Embryonic facial prominence (tissue), 1 donor: Measurements from ENCODE around the gene IL17A.

ENCODE experiments used
- DNase-seq: peaks from one replicate; pipeline ENCODE4 v3.0.0-alpha.2; 2016; ENCODE audit errors: extremely low spot score

The IL17A gene

DNA sequence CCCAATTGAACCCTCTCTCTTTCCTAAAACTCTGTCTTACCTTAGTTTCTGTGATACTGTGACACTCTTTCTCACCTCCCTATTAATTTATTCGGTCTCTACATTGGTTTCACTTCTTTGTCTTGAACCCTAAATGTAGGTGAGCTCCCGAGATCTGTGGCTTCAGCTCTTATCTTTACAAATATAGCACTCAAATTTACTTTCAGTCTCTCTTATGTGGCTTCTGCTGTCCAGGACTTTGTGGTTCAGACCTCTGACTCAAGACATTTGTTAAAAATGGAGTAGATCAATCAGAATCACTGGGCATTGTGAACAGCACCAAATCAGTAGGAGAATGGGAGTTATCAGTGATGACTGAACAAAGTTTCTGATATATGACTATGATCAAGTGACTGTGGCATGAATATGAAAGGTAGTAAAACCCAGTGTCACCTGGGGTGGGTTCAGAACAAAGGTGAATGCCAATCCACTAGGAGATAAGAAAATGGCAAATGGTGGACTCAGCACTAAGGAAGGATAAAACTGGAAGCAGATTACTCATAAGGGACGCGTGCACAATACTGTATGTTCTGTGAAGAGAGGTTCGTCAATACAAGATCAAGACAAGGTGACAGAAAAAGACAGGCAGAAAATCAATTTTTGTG lies 30.9 kb downstream of the IL17A start:
- no peak for DNase-seq

DNA sequence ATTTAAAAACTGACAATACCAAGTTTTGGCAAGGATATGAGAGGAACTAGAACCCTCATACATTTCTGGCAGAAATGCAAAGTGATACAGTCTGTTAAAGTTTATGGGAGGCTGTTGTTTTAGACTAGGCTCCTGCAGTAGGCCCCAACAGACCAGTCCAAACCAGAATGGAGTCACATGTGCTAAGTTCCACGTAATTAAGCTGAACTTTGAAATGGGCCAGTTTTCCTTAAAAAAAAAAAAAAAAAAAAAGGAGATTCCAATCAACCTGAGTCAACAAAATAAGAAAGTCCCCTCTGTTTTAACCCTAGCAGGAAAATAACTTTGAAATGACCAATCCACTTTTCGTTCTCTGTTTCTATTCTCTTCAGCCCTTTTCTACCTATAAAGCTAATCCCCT lies 31.6 kb downstream of the IL17A start:
- no peak for DNase-seq

DNA sequence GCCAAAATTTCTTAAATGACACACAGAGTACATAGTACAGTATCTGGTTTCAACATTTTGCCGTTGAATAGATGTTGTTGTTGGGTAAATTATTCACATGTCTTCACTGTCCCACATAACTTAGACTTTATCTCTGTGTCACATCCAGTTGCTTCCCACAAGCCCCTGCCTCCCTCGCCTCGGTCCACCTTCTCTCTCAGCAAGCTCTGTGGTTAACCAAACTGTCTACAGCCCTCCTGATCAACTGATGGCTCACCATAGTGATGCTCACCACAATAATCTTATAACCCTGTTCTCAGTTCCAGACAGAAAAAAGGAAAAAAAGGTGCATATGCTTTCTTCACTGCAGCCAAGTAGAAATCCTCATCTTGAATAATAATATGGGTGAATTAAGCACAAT lies 35.1 kb downstream of the IL17A start:
- no peak for DNase-seq

DNA sequence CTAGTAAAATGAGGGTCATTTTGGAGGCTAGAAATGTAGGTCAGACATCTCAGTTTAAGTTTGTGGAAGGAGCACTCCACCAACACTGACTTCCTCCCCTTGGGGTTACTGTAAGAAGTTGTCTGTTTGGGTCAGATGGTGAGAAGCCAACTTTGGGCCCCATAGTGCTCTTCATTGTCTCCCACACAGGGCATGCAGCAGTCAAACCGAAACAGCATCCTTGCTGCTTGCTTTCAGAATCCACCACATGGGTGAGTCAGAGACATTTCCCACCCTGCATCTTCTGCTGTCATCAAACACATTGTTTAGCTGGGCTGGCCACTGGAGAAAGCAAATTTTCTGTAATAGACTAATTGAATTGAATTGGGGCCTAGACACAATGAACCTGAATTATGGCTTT lies 41.3 kb downstream of the IL17A start:
- DNase-seq: no peak

DNA sequence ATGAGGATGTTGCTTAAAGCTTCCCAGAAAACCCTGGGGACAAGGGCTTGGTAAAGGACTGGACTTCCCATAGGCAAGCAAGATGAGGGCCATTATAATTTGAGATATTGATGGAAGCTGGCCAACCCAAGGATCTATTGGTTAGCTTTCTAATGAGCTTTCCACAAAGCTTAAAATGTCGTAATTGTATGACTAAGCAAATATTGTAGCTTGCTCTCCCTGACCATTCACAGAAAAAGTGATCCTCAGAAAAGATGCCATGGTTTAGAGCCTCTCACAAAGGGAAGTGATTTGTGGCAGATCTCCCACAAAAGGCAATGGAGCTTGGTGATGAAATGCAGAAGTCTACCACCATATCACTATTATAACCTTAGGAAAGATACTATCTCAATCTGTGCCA lies 44.5 kb downstream of the IL17A start:
- DNase-seq: no peak

DNA sequence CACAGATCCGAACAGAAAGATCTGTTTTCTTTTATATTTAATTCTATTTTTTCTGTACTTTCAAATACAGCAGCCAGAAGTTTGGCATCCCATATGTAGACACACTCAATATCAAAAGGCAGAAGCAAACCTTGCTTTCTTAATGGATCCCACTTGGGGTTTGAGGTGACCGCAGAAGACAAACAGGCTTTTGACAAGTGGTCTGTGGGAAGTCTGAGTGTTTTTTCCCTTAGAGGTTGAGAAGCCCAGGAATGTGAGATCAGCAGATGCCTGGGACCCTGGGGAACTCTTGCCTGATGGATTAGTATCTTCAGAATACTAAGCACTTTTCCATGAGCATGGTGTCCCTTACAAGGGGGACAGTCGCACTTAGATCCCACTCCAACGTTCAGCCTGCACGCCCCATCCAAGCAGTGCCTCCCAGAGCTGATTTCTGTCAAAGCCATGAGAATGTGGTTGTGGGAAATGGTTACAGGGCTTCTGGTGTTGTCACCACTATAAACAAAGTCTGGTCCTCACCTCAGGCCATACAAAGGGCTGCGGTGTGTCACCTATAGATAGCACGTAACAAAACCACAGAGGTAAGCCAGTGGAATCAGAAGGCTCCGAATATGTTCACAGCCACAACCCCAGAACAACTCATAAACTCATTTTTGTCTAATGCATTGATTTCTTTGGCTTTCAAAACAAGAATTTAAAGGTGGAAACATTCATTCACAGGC lies 45.4 kb downstream of the IL17A start:
- no peak for DNase-seq

DNA sequence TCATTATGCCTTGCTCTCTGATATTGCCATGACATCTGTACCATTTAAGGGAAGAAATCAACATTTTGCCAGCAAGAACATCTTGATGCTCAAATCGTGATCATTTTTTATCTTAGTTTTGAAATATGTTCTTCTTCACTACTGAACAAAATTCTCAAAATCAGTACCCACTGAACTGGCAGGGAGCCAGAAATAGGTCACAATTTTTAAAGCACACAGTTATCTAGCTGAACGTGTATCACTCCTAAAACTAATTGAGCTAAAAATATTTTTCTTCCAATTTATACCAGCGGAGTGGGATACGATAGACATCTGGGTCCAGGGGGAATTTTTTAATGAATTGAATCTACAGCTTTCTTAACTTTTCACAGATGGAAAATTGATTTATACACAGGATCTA lies 46.8 kb downstream of the IL17A start:
- no peak for DNase-seq

DNA sequence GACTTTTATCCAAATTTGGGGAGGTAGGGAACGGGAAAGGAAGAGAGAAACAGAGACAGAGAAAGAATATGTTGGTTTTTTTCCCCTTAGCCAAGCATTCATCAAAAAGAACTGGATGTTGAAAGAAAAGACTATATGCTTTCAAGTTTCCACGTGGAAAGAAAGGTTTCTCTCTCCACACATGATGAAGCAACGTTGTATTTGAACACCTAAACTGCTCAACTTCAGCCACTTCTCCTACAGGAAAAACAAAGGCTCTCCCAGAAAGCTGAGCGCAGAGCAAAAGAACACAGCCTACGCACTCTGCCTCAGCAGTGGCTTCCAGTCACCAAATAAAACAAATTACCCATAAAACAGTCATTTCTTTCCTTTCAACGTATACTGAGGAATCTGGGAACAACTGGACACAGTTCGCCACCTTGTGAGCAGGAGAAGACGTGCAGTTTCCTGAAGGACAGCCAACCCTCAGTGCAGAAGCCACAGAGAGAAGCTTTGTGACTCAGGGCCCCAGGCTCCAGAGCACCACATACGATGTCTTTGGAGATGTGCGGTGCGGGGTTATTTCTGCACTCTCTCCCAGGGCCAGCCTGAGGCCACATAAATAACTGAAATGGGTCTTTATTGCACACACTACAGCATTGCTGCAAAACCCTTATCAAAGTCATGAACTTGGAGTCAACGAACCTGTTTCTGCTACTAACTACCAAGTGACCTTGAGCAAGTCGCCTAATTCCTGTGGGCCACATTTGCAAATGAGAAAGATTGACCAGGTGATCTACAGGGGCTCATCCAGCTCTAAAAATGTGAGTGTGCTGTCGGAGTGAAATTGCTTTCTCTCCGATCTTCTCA lies 48.0 kb downstream of the IL17A start:
- no peak for DNase-seq
